Activated CD8-positive, alpha-beta T cell treated with anti-CD3 and anti-CD28 coated beads for 36 hours (primary cell): ENCODE results near the gene FCRL6. TPM values are rescaled to one million over a fixed set of nuclear protein-coding genes. Genes with fewer than 3 reads are reported as not detected.

ENCODE experiments used
- ATAC-seq: fragments of 200-7000 bp; cut with Tn5 transposase; one replicate; pipeline ENCODE4 v1.10.0; 2021; ENCODE audit warnings: mild to moderate bottlenecking, moderate library complexity
- CTCF ChIA-PET: fragments of 350-600 bp; sonication (Branson Sonifier 250); formaldehyde crosslinking; loops from one replicate; lab custom pipeline; 2021; ENCODE audit warnings: antibody characterized with exemption; lab: Charles Lee
- POLR2A ChIA-PET: fragments of 350-600 bp; sonication (Branson Sonifier 250); formaldehyde crosslinking; loops from one replicate; lab custom pipeline; 2021; ENCODE audit warnings: antibody characterized with exemption; lab: Charles Lee
- DNase-seq: peaks from one replicate; pipeline ENCODE4 v3.0.0-alpha.2; 2020
- H3K27ac Mint-ChIP-seq: one replicate; pipeline ENCODE4 v1.8.0; 2021; ENCODE audit warnings: mild to moderate bottlenecking, mixed read lengths
- H3K27me3 Mint-ChIP-seq: one replicate; pipeline ENCODE4 v1.8.0; 2021; ENCODE audit warnings: mixed read lengths
- H3K36me3 Mint-ChIP-seq: one replicate; pipeline ENCODE4 v1.8.0; 2021; ENCODE audit warnings: low read depth, mixed read lengths
- H3K4me1 Mint-ChIP-seq: one replicate; pipeline ENCODE4 v1.8.0; 2021; ENCODE audit warnings: low read depth, mixed read lengths
- H3K4me3 Mint-ChIP-seq: one replicate; pipeline ENCODE4 v1.8.0; 2021; ENCODE audit warnings: mild to moderate bottlenecking, moderate library complexity, mixed read lengths
- H3K9me3 Mint-ChIP-seq: one replicate; pipeline ENCODE4 v1.8.0; 2021; ENCODE audit warnings: mixed read lengths
- intact Hi-C: fragments of 100-400 bp; cut with micrococcal nuclease; formaldehyde crosslinking; loops from one replicate; pipeline ENCODE4 v1.10.0; 2022
- total RNA-seq, 2 experiments: library from RNA; stranded (reverse); gene quantifications; one replicate each; pipeline ENCODE4 v1.2.3, GENCODE V29; 2021
- TF ChIP-seq, protein P1 (sequence below): fragments of 200-600 bp; IDR thresholded peaks from one replicate; pipeline ENCODE4 v1.8.0; 2022; ENCODE audit warnings: antibody characterized with exemption, mild to moderate bottlenecking

FCRL6 gene
- total RNA-seq, 2 experiments from 2014 or later, result 0.20 TPM; not detected in 1

DNA sequence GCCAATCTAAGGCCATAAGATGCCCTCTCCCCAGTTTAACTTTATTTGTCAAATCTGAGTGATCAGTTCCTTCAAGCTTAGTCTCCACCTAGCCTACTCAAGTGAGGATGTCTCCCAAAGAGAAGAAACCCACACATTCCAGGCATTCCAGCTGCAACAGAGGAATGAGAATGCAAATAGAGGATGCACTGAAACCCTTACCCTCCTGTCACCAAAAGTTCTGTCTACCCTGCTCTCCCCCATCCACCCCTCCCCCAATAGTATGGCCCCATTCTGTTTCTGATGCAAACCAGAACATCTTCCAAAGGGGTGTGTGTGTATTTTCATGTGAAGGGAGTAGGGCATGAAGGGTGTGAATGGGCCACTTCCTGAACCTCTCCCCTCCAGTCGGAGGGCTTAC lies 18.4 kb upstream of the FCRL6 start:
- Mint-ChIP-seq H3K4me1 (peaks cover 7% of the 10 kb centered on the region), H3K4me3 (no peak overlapping the region), H3K27me3 (no peaks in the 10 kb centered on the region), H3K36me3 (no peaks in the 10 kb centered on the region), H3K27ac (no peak overlapping the region), H3K9me3 (no peaks in the 10 kb centered on the region)
- ChIA-PET POLR2A (no interaction called here), CTCF (interaction anchor here (3.1 to 4.1 kb wide), 2 partner anchors 15 to 107 kb away, joined by 22 to 64 read pairs; no protein-coding TSS in a partner anchor)
- ATAC-seq (no peak), DNase-seq (no peak)
- TF ChIP-seq, protein P1, sequence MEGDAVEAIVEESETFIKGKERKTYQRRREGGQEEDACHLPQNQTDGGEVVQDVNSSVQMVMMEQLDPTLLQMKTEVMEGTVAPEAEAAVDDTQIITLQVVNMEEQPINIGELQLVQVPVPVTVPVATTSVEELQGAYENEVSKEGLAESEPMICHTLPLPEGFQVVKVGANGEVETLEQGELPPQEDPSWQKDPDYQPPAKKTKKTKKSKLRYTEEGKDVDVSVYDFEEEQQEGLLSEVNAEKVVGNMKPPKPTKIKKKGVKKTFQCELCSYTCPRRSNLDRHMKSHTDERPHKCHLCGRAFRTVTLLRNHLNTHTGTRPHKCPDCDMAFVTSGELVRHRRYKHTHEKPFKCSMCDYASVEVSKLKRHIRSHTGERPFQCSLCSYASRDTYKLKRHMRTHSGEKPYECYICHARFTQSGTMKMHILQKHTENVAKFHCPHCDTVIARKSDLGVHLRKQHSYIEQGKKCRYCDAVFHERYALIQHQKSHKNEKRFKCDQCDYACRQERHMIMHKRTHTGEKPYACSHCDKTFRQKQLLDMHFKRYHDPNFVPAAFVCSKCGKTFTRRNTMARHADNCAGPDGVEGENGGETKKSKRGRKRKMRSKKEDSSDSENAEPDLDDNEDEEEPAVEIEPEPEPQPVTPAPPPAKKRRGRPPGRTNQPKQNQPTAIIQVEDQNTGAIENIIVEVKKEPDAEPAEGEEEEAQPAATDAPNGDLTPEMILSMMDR, result no peak
- intact Hi-C loops, result loop anchor here (5.0 kb wide), 1 partner anchor 109 kb away; no protein-coding TSS in a partner anchor

DNA sequence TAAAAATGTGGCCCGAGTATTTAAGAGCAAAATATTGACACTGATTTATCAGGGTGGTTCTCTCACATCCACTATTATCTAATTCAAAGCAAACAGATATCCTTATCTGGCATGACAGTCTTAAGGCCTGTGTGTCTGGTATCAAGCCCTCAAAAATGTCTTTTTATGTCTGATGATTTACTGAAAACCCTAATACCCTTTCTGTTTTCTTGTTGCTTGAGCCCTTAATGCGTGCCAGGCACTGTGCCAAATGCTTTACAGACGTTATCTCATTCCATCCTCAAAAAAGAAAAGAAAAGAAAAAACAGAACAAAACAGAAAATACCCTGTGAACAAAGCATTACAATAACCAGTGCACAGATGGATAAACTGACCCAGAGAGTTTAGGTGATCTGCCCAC lies 15.7 kb upstream of the FCRL6 start:
- ATAC-seq (no peak), DNase-seq (no peak)
- Mint-ChIP-seq H3K9me3 (no peaks in the 10 kb centered on the region), H3K4me1 (peaks cover under 1% of the 10 kb centered on the region), H3K36me3 (no peaks in the 10 kb centered on the region), H3K4me3 (no peak overlapping the region), H3K27me3 (peaks cover 2% of the 10 kb centered on the region), H3K27ac (no peak overlapping the region)
- TF ChIP-seq, protein P1, result no peak
- intact Hi-C loops, result no loop called here
- POLR2A ChIA-PET, result no interaction called here
- CTCF ChIA-PET, result interaction anchor here (1.4 to 2.7 kb wide), 3 partner anchors 12 to 221 kb away, joined by 4 to 15 read pairs (median 4); no protein-coding TSS in a partner anchor

GRCh38 chr1:159786966-159787365 lies 15.2 kb upstream of the FCRL6 start:
- ATAC-seq (no peak), DNase-seq (no peak)
- Mint-ChIP-seq H3K27me3 (peaks cover 2% of the 10 kb centered on the region), H3K9me3 (no peaks in the 10 kb centered on the region), H3K27ac (no peak overlapping the region), H3K4me1 (no peaks in the 10 kb centered on the region), H3K4me3 (no peak overlapping the region), H3K36me3 (no peaks in the 10 kb centered on the region)
- CTCF ChIA-PET, result interaction anchor here (1.4 to 2.7 kb wide), 3 partner anchors 12 to 220 kb away, joined by 4 to 15 read pairs (median 4); no protein-coding TSS in a partner anchor
- intact Hi-C loops, result no loop called here
- POLR2A ChIA-PET, result no interaction called here
- TF ChIP-seq, protein P1, result no peak

- no peaks in the 10 kb centered on the region for H3K4me1 Mint-ChIP-seq
- no peak overlapping the region for H3K4me3 Mint-ChIP-seq
- H3K27me3 Mint-ChIP-seq, result peaks cover 4% of the 10 kb centered on the region
- H3K36me3 Mint-ChIP-seq, result no peaks in the 10 kb centered on the region
- ChIA-PET POLR2A (no interaction called here), CTCF (interaction anchor here (0.7 to 3.2 kb wide), 9 partner anchors 9 to 135 kb away, joined by 3 to 26 read pairs (median 7); partner anchors contain the start of gene DUSP23)
- DNase-seq (no peak), ATAC-seq (peak; percentile 47)
- no peaks in the 10 kb centered on the region for H3K9me3 Mint-ChIP-seq
- no peak overlapping the region for H3K27ac Mint-ChIP-seq
- intact Hi-C loops, result no loop called here
- TF ChIP-seq, protein P1, result peak; percentile 66
These were observed 11.8 kb upstream of the FCRL6 start for GRCh38 chr1:159790237-159790917.

- TF ChIP-seq, protein P1, result no peak
- Mint-ChIP-seq H3K9me3 (no peaks in the 10 kb centered on the region), H3K4me3 (no peak overlapping the region), H3K27me3 (peaks cover 4% of the 10 kb centered on the region), H3K27ac (no peak overlapping the region), H3K36me3 (no peaks in the 10 kb centered on the region), H3K4me1 (no peaks in the 10 kb centered on the region)
- POLR2A ChIA-PET, result no interaction called here
- DNase-seq (no peak), ATAC-seq (no peak)
- intact Hi-C loops, result no loop called here
- CTCF ChIA-PET, result interaction anchor here (18.8 kb wide), 1 partner anchor 99 kb away, joined by 482 read pairs; no protein-coding TSS in a partner anchor
These were observed 11.1 kb upstream of the FCRL6 start for GRCh38 chr1:159791031-159791430.
